HepG2 (cell line): ENCODE measurements around the gene C13orf46. TPM values are rescaled to one million over a fixed set of nuclear protein-coding genes. Genes with fewer than 3 reads are reported as not detected.

ENCODE experiments used
- ATAC-seq: fragments of 200-7000 bp; cut with Tn5 transposase; 3 replicates; pipeline ENCODE4 v1.9.1; 2020; ENCODE audit warnings: mild to moderate bottlenecking, moderate library complexity
- BruUV-seq: library from RNA; stranded (reverse); fragments of 400-500 nt; replicated peaks from 2 replicates; lab custom pipeline; 2021; lab: Mats Ljungman, UMichigan
- CTCF ChIA-PET: fragments of 300-600 bp; formaldehyde crosslinking; extraction: SDS; loops from one replicate; lab custom pipeline; 2021; ENCODE audit warnings: low total read pairs, inconsistent platforms, low intra/inter-chr PET ratio; lab: Yijun Ruan, JAX
- POLR2A ChIA-PET: fragments of 350-600 bp; sonication (Branson Sonifier 250); formaldehyde crosslinking; loops from one replicate; lab custom pipeline; 2020; ENCODE audit warnings: antibody characterized with exemption, inconsistent platforms; lab: Yijun Ruan, JAX
- DNase-seq: peaks from one replicate; pipeline ENCODE4 v3.0.0-alpha.2; 2015; ENCODE audit warnings: low spot score
- FAIRE-seq: peaks from 3 replicates; lab custom pipeline; 2011; peaks lifted over from hg19 to GRCh38; lab: Jason Lieb, UNC
- H2AFZ ChIP-seq: one replicate; pipeline ENCODE4 v1.6.1; 2011; ENCODE audit warnings: low read length, inconsistent platforms
- H3K27ac ChIP-seq: fragments of 300-600 bp; 3 replicates; pipeline ENCODE4 v1.8.0; 2011; ENCODE audit warnings: mixed run types, mild to moderate bottlenecking, mixed read lengths, low read length, inconsistent platforms; ENCODE audit not compliant: insufficient read depth; ENCODE audit errors: extremely low read length
- H3K27me3 ChIP-seq, 2 experiments: fragments of 200-600 bp in 1 of 2; 2 replicates in 1 of 2; 3 replicates in 1 of 2; pipeline versions ENCODE4 v1.6.0 to v1.8.0; 2011; ENCODE audit warnings: low read length in 2 of 2, mild to moderate bottlenecking in 2 of 2, moderate library complexity in 2 of 2, inconsistent platforms in 1 of 2; ENCODE audit not compliant: insufficient read depth in 2 of 2, control insufficient read depth in 1 of 2
- H3K36me3 ChIP-seq, 2 experiments: fragments of 200-600 bp in 1 of 2; replicated peaks in 1 of 2; 2 replicates in 1 of 2; 3 replicates in 1 of 2; pipeline versions ENCODE4 v1.5.1 to v1.8.0; 2011; ENCODE audit warnings: low read length in 2 of 2, inconsistent platforms in 1 of 2; ENCODE audit not compliant: insufficient read depth in 2 of 2, control insufficient read depth in 1 of 2
- H3K4me1 ChIP-seq: 2 replicates; pipeline ENCODE4 v1.5.1; 2012; ENCODE audit warnings: low read length, inconsistent platforms; ENCODE audit not compliant: insufficient read depth
- H3K4me2 ChIP-seq: 2 replicates; pipeline ENCODE4 v1.6.0; 2011; ENCODE audit warnings: low read depth, low read length, inconsistent platforms
- H3K4me3 ChIP-seq, 3 experiments: fragments of 200-600 bp in 1 of 3; sonication (generic), shearing (Covaris generic) in 1 of 3; replicated peaks in 1 of 3; 2 replicates each; pipeline ENCODE4 v1.5.1; 2011 to 2016; ENCODE audit warnings: low read length in 3 of 3, inconsistent platforms in 2 of 3, low read depth in 2 of 3, mild to moderate bottlenecking in 2 of 3, control low read depth in 1 of 3, mixed read lengths in 1 of 3; ENCODE audit not compliant: insufficient read depth in 1 of 3
- H3K79me2 ChIP-seq: one replicate; pipeline ENCODE4 v1.6.1; 2011; ENCODE audit warnings: low read length, inconsistent platforms; ENCODE audit not compliant: insufficient read depth
- H3K9ac ChIP-seq: 2 replicates; pipeline ENCODE4 v1.6.0; 2011; ENCODE audit warnings: mild to moderate bottlenecking, low read depth, low read length, inconsistent platforms; ENCODE audit not compliant: insufficient read depth
- H3K9me3 ChIP-seq: 2 replicates; pipeline ENCODE4 v1.5.1; 2012; ENCODE audit warnings: mild to moderate bottlenecking, low read length
- H4K20me1 ChIP-seq: 2 replicates; pipeline ENCODE4 v1.6.0; 2011; ENCODE audit warnings: inconsistent platforms, mild to moderate bottlenecking, low read length, moderate library complexity; ENCODE audit not compliant: insufficient read depth
- BCL6 ChIP-seq: IDR thresholded peaks from 2 replicates; pipeline ENCODE4 v1.6.1; 2016; ENCODE audit warnings: missing genetic modification reagents, missing compliant biosample characterization
- CREB1 ChIP-seq, 2 experiments: fragments of 450-650 bp in 1 of 2; IDR thresholded peaks; 2 replicates each; pipeline ENCODE4 v1.6.1; 2016 to 2017; ENCODE audit warnings: control low read depth in 1 of 2, mild to moderate bottlenecking in 1 of 2, missing compliant biosample characterization in 1 of 2, missing genetic modification characterization in 1 of 2
- ISL2 ChIP-seq: sonication (generic); formaldehyde crosslinking; IDR thresholded peaks from 2 replicates; pipeline ENCODE4 v1.5.0; 2020; ENCODE audit warnings: missing genetic modification reagents
- KLF12 ChIP-seq: sonication (generic); formaldehyde crosslinking; IDR thresholded peaks from 2 replicates; pipeline ENCODE4 v1.4.0; 2020; ENCODE audit warnings: missing genetic modification reagents, borderline replicate concordance
- POLR2AphosphoS2 ChIP-seq: IDR thresholded peaks from 2 replicates; pipeline ENCODE4 v1.6.1; 2011; ENCODE audit warnings: low read depth, low read length, improper control_type of control experiment
- RFX3 ChIP-seq: IDR thresholded peaks from 2 replicates; pipeline ENCODE4 v1.6.1; 2016; ENCODE audit warnings: missing biosample characterization, missing genetic modification reagents
- ZC3H4 ChIP-seq: sonication (generic); formaldehyde crosslinking; IDR thresholded peaks from 2 replicates; pipeline ENCODE4 v1.4.0; 2020; ENCODE audit warnings: missing genetic modification reagents, borderline replicate concordance
- ZFP37 ChIP-seq: sonication (generic); formaldehyde crosslinking; IDR thresholded peaks from 2 replicates; pipeline ENCODE4 v1.4.0; 2020; ENCODE audit warnings: missing genetic modification reagents, borderline replicate concordance
- ZNF234 ChIP-seq: sonication (generic); formaldehyde crosslinking; conservative IDR thresholded peaks from 2 replicates; pipeline ENCODE4 v1.5.1; 2020; ENCODE audit warnings: mild to moderate bottlenecking, missing genetic modification reagents
- ZNF296 ChIP-seq: sonication (generic); formaldehyde crosslinking; conservative IDR thresholded peaks from 2 replicates; pipeline ENCODE4 v1.5.0; 2020; ENCODE audit warnings: mild to moderate bottlenecking, missing genetic modification reagents
- ZNF331 ChIP-seq: sonication (generic); formaldehyde crosslinking; IDR thresholded peaks from 2 replicates; pipeline ENCODE4 v1.4.0; 2020; ENCODE audit warnings: missing genetic modification reagents
- ZNF382 ChIP-seq: sonication (generic); formaldehyde crosslinking; IDR thresholded peaks from 2 replicates; pipeline ENCODE4 v1.5.0; 2020; ENCODE audit warnings: missing genetic modification reagents, mild to moderate bottlenecking, borderline replicate concordance
- ZNF740 ChIP-seq: sonication (generic); formaldehyde crosslinking; IDR thresholded peaks from 2 replicates; pipeline ENCODE4 v1.4.0; 2020; ENCODE audit warnings: missing genetic modification reagents
- ZNF792 ChIP-seq: IDR thresholded peaks from 2 replicates; pipeline ENCODE4 v1.6.1; 2016
- WGBS: methylation state at CpG from one replicate; pipeline ENCODE4 v1.1.6; 2017; ENCODE audit warnings: low lambda C conversion rate; 5-methylcytosine and 5-hydroxymethylcytosine counted together
- in situ Hi-C: cut with HindIII; loops from 2 replicates; pipeline ENCODE4 v1.10.0; 2017; ENCODE audit warnings: low pct_unique_long_range_greater_than_20kb; ENCODE audit not compliant: extremely low pct_ligation_motif_present
- intact Hi-C: fragments of 100-400 bp; cut with micrococcal nuclease; formaldehyde crosslinking; loops from one replicate; pipeline ENCODE4 v1.10.0; 2022; ENCODE audit not compliant: unreplicated experiment
- polyA plus RNA-seq, 8 experiments: library from polyadenylated mRNA; depleted of rRNA in 3 of 8; stranded (reverse) in 7 of 8; unstranded in 1 of 8; fragments of >200 nt; fragmentation: Illumina TruSeq in 4 of 8; extraction: Trizol in 4 of 8; gene quantifications; 2 replicates each; pipeline versions ENCODE4 v1.2.1 to v1.2.3, GENCODE V29; 2011 to 2016; ENCODE audit warnings: low read depth in 4 of 8, missing spikeins in 1 of 8, mixed read lengths in 1 of 8; ENCODE audit not compliant: insufficient read depth in 1 of 8
- total RNA-seq, 5 experiments: library from RNA; depleted of rRNA; stranded (reverse); fragments of >200 nt; fragmentation: Illumina TruSeq; extraction: Trizol; gene quantifications; 2 replicates each; pipeline ENCODE4 v1.2.3, GENCODE V29; 2016; ENCODE audit warnings: low read depth in 1 of 5

The C13orf46 gene
- total and polyA plus RNA-seq, 2 of the 13 experiments (the other 11 are each of a cell fraction or from before 2014, with no cell fraction given), result 0.01 TPM; not detected in 1

- CTCF ChIA-PET, result no interaction called here
- intact Hi-C loops, result no loop called here
- Histone ChIP-seq H3K4me1 (peaks cover 3% of the 10 kb centered on the region), H4K20me1 (no peaks in the 10 kb centered on the region), H2AFZ (no peak overlapping the region), H3K79me2 (no peaks in the 10 kb centered on the region), H3K9me3 (no peaks in the 10 kb centered on the region), H3K9ac (no peak overlapping the region), H3K4me2 (no peak overlapping the region), H3K27me3 (peaks cover 6 to 75% of the 10 kb centered on the region in 2 experiments), H3K4me3 (no peak overlapping the region), H3K36me3 (no peaks in the 10 kb centered on the region), H3K27ac (no peak overlapping the region)
- ATAC-seq (no peak), FAIRE-seq (no peak), DNase-seq (no peak)
- no TSS peak for BruUV-seq
- POLR2A ChIA-PET, result no interaction called here
- 71% methylated on average over 4 of the region's 14 CpGs for WGBS
- TF ChIP-seq ZNF382 (CRISPR knock-in tag), result no peak
- TF ChIP-seq POLR2AphosphoS2, result no peak
- no peak for TF ChIP-seq ZFP37 (CRISPR knock-in tag)
- no peak for TF ChIP-seq ZNF331 (CRISPR knock-in tag)
- no peak for TF ChIP-seq ZC3H4
- no peak for TF ChIP-seq ZNF792
- TF ChIP-seq KLF12, result no peak
- no peak for TF ChIP-seq CREB1 (IDR thresholded peaks at IDR 0.05)
- TF ChIP-seq CREB1 (CRISPR knock-in tag; IDR thresholded peaks at IDR 0.05), result no peak
- no peak for TF ChIP-seq ZNF296
- TF ChIP-seq BCL6 (CRISPR knock-in tag), result no peak
- TF ChIP-seq ZNF234, result no peak
- no peak for TF ChIP-seq ISL2
- TF ChIP-seq ZNF740 (CRISPR knock-in tag), result no peak
- TF ChIP-seq RFX3 (CRISPR knock-in tag), result no peak
- in situ Hi-C loops, result no loop called here
Measured at GRCh38 chr13:113934576-113934975, 39.3 kb downstream of the C13orf46 start.
